ENCODE data around the gene FMNL3.

DNA sequence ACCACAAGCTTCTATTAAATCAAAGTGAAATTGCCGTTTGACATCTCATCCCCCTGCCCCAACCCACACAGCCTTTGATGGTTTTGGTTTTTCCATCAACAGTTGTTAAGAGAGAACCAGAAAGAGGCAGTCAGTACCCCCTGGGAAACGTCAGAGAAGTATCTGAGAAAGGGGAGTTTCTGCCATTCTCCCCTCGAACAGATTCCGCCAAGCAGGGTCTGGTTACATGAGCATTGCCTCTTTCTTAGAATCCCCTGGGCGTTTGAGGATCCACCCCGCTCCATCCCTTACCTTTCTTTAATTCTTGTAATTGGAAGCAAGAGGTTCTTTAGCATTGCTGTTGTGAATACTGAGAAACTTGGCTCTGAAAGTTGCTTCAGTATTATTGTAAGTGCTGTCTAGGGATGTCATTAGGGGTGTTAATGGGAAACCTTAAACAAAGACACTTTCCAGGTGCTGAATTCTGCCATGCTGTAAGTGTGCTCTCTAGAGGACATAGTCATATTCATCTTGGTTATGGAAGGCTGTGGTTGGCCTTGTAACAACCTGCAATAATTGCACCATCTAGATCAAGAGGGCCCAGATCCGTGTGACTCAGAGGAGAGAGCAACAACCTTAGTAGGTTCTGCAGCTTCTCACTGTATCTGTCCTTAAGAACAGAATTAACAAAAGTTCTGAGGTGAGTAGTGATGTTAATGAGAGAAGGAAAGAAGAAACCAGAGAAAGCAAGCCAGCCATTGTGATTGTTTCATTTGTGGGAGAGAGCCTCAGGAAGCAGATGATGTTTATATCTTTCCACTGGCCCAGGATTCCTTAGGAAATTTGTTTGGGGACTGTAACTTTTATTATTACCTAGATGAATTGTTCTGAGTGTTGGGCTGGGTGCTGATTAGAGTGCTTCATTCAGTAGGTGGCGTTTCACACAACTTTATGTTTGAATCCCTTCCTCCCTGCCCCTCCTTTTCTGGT is 43.1 kb upstream of the FMNL3 start:
- TF ChIP-seq, protein P1, sequence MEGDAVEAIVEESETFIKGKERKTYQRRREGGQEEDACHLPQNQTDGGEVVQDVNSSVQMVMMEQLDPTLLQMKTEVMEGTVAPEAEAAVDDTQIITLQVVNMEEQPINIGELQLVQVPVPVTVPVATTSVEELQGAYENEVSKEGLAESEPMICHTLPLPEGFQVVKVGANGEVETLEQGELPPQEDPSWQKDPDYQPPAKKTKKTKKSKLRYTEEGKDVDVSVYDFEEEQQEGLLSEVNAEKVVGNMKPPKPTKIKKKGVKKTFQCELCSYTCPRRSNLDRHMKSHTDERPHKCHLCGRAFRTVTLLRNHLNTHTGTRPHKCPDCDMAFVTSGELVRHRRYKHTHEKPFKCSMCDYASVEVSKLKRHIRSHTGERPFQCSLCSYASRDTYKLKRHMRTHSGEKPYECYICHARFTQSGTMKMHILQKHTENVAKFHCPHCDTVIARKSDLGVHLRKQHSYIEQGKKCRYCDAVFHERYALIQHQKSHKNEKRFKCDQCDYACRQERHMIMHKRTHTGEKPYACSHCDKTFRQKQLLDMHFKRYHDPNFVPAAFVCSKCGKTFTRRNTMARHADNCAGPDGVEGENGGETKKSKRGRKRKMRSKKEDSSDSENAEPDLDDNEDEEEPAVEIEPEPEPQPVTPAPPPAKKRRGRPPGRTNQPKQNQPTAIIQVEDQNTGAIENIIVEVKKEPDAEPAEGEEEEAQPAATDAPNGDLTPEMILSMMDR (IDR thresholded peaks at IDR 0.05), result no peak
- TF ChIP-seq EZH2 (IDR thresholded peaks at IDR 0.05) (no peak), EZH2phosphoT487 (IDR thresholded peaks at IDR 0.05) (no peak)

Data from neural progenitor cell (in vitro differentiated cells).